Stimulated activated effector memory CD8-positive, alpha-beta T cell treated with anti-CD3 and anti-CD28 coated beads, Interleukin-12 subunit alpha, Interleukin-12 subunit beta, amount 100 ng/mL, for 72 hours (primary cell): Measurements from ENCODE around the gene CMSS1.

Experiments used
- ATAC-seq: fragments of 150-1000 bp; cut with Tn5 transposase; 2 replicates; pipeline ENCODE4 v1.10.0; 2021
- DNase-seq, 2 donors: peaks; one replicate each; pipeline ENCODE4 v3.0.0; 2021 to 2022; ENCODE audit warnings: low spot score in 2 of 2
- H3K27ac Mint-ChIP-seq: one replicate; pipeline ENCODE4 v1.8.0; 2022; ENCODE audit warnings: mild to moderate bottlenecking, mixed read lengths
- H3K36me3 Mint-ChIP-seq: one replicate; pipeline ENCODE4 v1.8.0; 2022; ENCODE audit warnings: mild to moderate bottlenecking, mixed read lengths
- H3K4me1 Mint-ChIP-seq: one replicate; pipeline ENCODE4 v1.8.0; 2022; ENCODE audit warnings: mixed read lengths
- H3K4me3 Mint-ChIP-seq: one replicate; pipeline ENCODE4 v1.8.0; 2022; ENCODE audit warnings: mild to moderate bottlenecking, mixed read lengths
- H3K9me3 Mint-ChIP-seq: one replicate; pipeline ENCODE4 v1.8.0; 2022; ENCODE audit warnings: mixed read lengths

Gene CMSS1

DNA sequence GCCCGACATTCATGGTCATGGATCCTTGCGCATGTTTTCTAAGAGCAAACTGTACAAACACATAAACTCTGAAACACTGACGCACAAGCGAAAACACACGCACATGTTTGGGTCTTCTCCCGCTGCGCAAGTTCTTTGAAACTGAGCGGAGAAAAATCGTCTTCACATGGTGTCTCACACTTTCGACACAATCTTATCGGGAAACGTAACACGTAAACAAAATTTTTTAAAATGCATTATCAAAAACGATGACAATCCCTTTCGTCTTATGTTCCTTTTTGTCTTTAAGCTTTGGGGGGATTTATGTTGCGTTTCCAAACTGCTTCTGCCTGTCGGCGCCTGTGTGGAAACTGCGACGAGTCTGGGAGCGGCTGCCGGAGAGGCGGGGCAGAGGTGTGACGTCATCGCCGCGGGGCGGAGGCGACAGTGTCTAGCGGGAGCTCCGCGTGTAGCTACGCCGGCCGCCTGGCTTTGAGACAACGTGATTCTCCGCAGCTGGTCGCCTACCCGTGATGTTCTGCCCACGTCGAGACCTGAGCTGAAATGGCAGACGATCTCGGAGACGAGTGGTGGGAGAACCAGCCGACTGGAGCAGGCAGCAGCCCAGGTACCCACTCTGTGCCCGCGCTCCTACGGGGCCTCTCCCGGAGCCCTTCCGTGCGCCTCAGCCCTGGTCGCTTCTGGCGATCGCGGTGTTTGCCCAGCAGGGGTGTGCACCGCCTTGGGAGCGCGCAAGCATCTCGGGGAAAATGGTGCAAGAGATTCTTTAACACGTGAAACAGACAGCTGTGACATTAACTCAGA is at the start of gene CMSS1:
TSS of gene CMSS1 (plus strand) at position 426 of the 804 bp plus-strand sequence.
- H3K4me1 Mint-ChIP-seq: peaks cover 26% of the 10 kb centered on the region
- ATAC-seq (peak; percentile 97), DNase-seq (peak; percentile 95 to 96)
- H3K4me3 Mint-ChIP-seq: peak within 1 kb of the TSS; percentile 93
- no peaks in the 10 kb centered on the region for H3K9me3 Mint-ChIP-seq
- peaks cover 8% of the 10 kb centered on the region for H3K36me3 Mint-ChIP-seq
- peak within 1 kb of the TSS; percentile 98 for H3K27ac Mint-ChIP-seq

DNA sequence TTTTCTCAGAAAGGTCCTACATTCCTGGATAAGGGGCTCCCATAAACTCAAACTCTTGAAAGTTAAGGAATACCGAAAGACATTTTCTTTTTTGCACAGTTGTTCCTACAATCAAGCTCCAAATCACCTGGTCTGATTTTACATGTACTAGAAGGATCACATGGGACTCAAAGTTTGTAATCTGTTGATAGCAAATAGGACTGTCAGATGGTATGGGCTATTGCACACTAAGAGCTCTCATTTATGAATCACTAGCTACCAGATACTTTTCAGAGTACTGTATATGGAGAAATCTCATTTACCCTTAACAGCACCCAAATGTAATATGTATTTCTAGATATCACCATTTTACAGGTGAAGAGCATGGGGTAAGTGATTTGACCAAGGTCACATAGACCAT is 49.5 kb upstream of the CMSS1 start:
- Mint-ChIP-seq H3K9me3 (no peaks in the 10 kb centered on the region), H3K4me3 (no peak overlapping the region), H3K36me3 (no peaks in the 10 kb centered on the region), H3K4me1 (no peaks in the 10 kb centered on the region), H3K27ac (no peak overlapping the region)
- no peak for DNase-seq
- ATAC-seq: no peak

DNA sequence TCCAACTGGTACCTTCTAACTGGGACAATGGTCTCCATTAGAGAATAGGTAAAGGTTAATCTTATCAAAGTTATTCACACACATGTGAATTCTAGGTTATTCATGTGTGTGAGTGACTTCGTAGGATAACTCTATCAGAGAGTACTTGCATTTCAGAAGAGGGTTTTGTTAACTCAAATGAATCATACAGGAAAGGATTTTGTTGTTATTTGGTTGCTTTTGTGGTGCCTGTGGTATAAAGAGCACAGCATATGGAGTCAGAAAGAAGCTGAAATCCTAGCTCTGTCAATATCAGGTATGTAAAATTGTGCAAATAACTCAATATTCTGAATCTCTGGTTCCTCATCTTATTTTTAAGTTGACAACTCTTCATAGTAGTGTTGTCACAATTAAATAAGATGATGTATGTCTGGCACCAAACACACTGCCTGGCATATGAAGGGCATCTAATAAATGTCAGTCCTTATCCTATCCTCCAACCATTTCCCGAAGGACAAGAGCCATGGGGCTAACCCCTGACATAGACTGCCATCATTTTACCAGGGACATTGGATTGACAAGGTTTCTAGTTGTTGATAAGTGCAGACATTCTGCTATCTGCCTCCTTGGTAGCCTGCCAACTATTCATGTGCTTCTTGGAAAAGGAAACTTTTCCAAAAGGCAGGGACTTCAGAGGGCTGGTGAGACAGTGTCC is 48.7 kb upstream of the CMSS1 start:
- H3K36me3 Mint-ChIP-seq: no peaks in the 10 kb centered on the region
- H3K27ac Mint-ChIP-seq: no peak overlapping the region
- ATAC-seq (no peak), DNase-seq (no peak)
- no peak overlapping the region for H3K4me3 Mint-ChIP-seq
- H3K4me1 Mint-ChIP-seq: no peaks in the 10 kb centered on the region
- no peaks in the 10 kb centered on the region for H3K9me3 Mint-ChIP-seq

DNA sequence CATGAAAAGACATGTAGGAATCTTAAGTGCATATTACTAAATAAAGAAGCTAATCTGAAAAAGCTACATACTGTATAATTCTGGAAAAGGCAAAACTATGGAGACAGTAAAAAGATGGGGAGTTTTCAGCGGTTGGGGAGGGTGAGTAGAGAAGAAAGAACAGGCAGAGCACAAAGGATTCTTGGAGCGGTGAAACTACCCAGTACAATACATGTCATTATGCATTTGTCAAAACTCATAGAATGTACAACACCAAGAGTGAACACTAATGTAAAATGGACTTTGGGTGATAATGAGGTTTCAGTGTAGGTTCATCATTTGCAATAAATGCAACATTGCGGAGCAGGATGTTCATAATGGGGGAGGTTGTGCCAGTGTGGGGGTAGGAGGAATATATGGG is 45.5 kb upstream of the CMSS1 start:
- no peak for DNase-seq
- Mint-ChIP-seq H3K36me3 (no peaks in the 10 kb centered on the region), H3K9me3 (no peaks in the 10 kb centered on the region), H3K27ac (no peak overlapping the region), H3K4me3 (no peak overlapping the region), H3K4me1 (no peaks in the 10 kb centered on the region)
- no peak for ATAC-seq

DNA sequence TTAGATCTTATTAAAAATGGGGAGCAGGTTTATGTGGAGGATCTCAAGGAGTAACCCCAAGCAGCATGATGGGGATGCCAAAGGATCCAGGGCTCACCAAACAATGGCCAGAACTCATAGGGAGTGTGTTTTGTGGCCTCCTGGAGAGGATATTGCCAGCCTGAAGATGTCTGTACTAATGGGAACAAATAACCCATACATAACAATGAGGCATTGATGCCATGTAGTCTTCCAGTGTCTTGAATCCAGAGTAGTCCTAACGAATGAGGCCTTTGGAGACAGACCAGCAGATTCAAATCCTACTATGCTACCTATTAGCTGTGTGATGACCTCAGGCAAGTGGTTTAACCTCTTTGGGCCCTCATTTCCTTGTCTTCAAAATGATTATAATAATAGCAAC is 45.0 kb upstream of the CMSS1 start:
- ATAC-seq: no peak
- Mint-ChIP-seq H3K36me3 (no peaks in the 10 kb centered on the region), H3K27ac (no peak overlapping the region), H3K9me3 (no peaks in the 10 kb centered on the region), H3K4me3 (no peak overlapping the region), H3K4me1 (no peaks in the 10 kb centered on the region)
- no peak for DNase-seq

DNA sequence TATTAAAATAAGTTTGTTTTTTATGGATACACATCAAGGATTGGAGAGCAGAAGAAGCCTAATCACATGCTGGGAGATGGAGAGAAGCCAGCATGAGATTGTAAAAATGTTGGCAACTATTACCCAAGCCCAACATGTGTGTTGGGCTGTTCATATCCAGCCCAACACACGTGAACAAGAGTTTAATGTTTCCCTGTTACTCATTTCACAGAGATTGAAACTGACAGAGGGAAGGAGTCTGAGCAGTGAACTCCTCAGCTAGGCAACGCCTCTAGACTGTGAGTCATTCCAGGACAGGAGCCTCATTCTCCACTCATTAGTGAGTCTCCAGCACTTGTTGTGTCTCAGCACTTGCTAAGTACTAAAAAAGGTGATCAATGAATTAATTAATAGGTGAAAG is 43.2 kb upstream of the CMSS1 start:
- Mint-ChIP-seq H3K4me1 (no peaks in the 10 kb centered on the region), H3K36me3 (no peaks in the 10 kb centered on the region), H3K9me3 (no peaks in the 10 kb centered on the region), H3K4me3 (no peak overlapping the region), H3K27ac (no peak overlapping the region)
- DNase-seq (no peak), ATAC-seq (peak; percentile 87)

DNA sequence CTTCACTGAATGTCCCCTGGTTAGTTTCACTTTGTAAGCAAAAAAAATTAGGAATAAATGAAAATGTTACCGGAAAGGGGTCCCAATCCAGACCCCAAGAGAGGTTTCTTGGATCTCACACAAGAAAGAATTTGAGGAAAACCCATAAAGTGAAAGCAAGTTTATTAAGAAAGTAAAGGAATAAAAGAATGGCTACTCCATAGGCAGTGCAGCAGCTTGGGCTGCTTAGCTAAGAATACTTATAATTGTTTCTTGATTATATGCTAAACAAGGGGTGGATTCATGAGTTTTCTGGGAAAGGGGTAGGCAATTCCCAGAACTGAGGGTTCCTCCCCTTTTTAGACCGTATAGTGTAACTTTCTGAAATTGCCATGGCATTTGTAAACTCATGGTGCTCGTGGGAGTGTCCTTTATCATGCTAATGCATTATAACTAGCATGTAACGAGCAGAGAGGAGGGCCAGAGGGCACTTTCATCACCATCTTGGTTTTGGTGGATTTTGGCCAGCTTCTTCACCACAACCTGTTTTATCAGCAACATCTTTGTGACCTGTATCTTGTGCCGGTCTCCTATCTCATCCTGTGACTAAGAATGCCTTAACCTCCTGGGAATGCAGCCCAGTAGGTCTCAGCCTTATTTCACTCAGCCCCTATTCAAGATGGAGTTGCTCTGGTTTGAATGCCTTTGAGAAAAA is 41.0 kb upstream of the CMSS1 start:
- Mint-ChIP-seq H3K4me3 (no peak overlapping the region), H3K9me3 (no peaks in the 10 kb centered on the region), H3K27ac (no peak overlapping the region), H3K4me1 (no peaks in the 10 kb centered on the region), H3K36me3 (no peaks in the 10 kb centered on the region)
- ATAC-seq (no peak), DNase-seq (no peak)

DNA sequence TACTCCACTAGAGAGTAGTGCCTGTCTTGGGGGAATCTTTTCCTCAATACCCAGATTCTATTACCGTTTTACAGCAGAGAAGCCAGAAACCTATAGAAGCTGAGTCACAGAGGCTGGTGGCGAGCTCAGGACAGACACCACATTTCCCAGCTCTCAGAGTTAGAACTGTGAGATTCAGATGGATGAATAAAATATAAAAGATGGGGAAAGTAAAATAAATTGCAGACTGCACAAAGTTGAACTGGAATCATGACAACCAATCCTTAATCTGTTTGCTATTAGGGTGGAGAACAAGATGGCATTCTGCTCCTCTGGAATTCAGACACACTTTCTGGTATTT is 40.5 kb upstream of the CMSS1 start:
- Mint-ChIP-seq H3K4me3 (no peak overlapping the region), H3K36me3 (no peaks in the 10 kb centered on the region), H3K27ac (no peak overlapping the region), H3K9me3 (no peaks in the 10 kb centered on the region), H3K4me1 (no peaks in the 10 kb centered on the region)
- no peak for ATAC-seq
- DNase-seq: no peak

DNA sequence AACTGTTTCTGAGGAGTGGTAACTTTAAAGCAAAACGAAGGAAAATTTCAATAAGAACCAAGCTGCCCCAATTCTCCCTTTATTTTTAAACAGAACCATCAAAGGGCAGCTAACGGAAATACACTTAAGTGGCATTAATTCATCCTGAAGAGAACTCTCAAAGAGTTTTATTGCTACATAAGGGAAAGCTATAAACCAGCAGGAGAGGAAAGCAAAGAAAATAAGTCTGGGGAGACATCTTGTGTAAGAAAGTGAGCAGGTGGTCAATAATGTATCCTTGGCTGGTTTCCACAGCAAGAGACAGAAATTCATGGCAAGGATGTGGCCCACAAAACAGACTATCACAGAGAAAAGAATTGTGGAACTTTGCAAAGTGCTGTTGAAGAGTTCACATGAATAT is 40.0 kb upstream of the CMSS1 start:
- no peaks in the 10 kb centered on the region for H3K9me3 Mint-ChIP-seq
- DNase-seq (no peak), ATAC-seq (no peak)
- H3K36me3 Mint-ChIP-seq: no peaks in the 10 kb centered on the region
- H3K27ac Mint-ChIP-seq: no peak overlapping the region
- no peaks in the 10 kb centered on the region for H3K4me1 Mint-ChIP-seq
- no peak overlapping the region for H3K4me3 Mint-ChIP-seq

DNA sequence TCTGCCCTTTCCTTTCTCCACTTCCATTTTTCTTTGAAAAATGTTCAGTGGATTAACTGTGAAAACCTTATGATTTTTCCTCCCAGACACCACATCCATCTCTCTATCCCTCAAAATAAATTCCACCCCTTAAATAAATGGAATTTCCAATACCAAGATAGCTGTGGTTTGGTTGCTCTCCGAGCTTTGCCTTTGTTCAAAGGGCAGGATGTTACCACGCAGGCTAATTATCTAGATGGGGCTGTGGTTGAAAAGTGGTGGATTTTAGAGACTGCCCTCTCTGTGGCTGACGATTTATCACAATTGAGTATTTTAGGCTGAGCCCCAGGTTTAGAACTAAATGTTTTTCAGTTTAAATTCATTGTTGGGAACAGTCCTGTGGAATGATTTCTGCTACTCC is 36.9 kb upstream of the CMSS1 start:
- DNase-seq (no peak), ATAC-seq (no peak)
- Mint-ChIP-seq H3K27ac (no peak overlapping the region), H3K4me3 (no peak overlapping the region), H3K4me1 (no peaks in the 10 kb centered on the region), H3K36me3 (no peaks in the 10 kb centered on the region), H3K9me3 (no peaks in the 10 kb centered on the region)

DNA sequence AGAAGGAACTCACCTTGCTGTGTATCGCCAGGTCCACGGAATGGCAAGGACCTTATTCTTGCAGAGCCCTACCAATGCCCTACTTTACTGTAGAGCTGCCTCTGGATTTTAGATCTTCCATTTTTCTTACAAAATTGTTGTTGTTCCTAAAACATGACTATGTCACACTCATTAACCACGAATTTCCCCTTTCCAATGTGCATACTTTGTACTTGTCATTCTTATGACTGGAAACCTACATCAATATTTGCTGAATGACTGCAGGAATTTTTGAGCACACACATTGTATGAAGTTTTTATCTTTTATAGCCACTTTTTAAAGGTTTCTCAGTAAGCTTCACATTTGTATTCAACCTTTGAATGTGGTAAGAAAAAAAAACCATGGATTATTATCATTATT is 35.9 kb upstream of the CMSS1 start:
- no peak for DNase-seq
- H3K4me3 Mint-ChIP-seq: no peak overlapping the region
- no peak overlapping the region for H3K27ac Mint-ChIP-seq
- H3K9me3 Mint-ChIP-seq: no peaks in the 10 kb centered on the region
- no peaks in the 10 kb centered on the region for H3K4me1 Mint-ChIP-seq
- ATAC-seq: no peak
- H3K36me3 Mint-ChIP-seq: no peaks in the 10 kb centered on the region

DNA sequence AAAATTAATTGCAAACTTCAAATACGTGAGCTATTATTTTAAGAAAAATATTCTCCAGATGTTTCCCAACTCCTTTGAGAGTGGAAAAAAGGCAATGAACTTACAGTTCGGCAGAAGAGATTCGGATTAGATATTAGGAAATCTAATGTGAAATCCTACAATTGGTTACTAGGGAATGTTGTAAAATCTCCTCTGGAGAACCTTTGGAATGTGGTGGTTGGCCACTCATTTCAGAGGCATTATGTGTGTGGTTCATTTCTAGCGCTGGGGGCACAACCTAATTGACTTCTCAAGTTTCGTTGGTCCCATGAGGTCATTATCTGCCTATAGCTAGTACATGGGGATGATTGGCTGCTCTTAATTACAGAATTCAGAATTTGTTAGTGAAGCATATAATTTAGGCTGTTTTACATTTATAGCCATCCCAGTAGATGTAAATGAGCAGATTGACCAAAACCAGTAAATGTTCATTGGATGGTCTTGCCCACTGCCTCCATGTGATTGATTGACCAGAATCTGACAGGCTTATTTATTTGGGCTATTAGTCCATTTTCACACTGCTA is 34.6 kb upstream of the CMSS1 start:
- no peaks in the 10 kb centered on the region for H3K36me3 Mint-ChIP-seq
- H3K27ac Mint-ChIP-seq: no peak overlapping the region
- H3K4me3 Mint-ChIP-seq: no peak overlapping the region
- H3K9me3 Mint-ChIP-seq: no peaks in the 10 kb centered on the region
- DNase-seq (no peak), ATAC-seq (no peak)
- H3K4me1 Mint-ChIP-seq: no peaks in the 10 kb centered on the region

DNA sequence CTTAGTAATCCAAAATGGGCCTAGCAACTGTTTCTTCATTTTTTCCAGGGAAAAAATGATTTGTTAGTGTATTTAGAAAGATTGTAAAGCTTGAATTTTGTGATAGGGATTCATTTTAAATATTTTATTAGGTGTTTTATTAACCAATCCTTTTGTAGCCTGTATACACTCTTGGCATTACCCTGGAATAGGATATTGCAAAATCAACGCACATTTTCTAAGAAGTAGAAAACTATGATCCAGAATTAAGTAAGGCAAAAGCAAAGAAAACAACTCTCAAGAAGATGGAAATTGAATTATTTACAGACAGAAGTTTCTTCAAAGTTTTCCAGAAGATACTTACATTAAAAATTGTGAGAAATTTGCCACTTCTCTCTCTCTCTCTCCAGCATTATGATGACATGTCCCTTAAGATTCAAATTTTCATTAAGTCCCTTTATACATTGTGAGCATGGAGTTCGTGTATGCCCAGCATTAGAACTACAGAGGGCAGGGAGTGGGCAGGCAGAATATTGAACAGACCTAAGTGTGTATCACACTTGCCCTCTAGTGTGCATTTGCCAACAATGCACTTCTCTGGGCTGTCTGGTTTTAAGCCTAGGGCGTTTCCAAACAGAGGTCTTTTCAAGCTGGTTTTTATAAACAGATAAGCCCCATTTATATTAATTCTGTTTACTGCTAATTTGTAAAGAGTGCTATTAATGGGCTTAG is 28.5 kb upstream of the CMSS1 start:
- Mint-ChIP-seq H3K27ac (no peak overlapping the region), H3K36me3 (no peaks in the 10 kb centered on the region), H3K4me3 (no peak overlapping the region), H3K4me1 (no peaks in the 10 kb centered on the region), H3K9me3 (no peaks in the 10 kb centered on the region)
- no peak for DNase-seq
- peak; percentile 77 for ATAC-seq

DNA sequence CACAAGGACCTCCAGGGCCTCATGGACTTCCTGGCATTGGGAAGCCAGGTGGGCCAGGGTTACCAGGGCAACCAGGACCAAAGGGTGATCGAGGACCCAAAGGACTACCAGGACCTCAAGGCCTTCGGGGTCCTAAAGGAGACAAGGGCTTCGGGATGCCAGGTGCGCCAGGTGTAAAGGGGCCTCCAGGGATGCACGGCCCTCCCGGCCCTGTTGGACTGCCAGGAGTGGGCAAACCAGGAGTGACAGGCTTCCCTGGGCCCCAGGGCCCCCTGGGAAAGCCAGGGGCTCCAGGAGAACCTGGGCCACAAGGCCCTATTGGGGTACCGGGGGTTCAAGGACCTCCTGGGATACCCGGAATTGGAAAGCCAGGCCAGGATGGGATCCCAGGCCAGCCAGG is 23.2 kb upstream of the CMSS1 start:
- H3K27ac Mint-ChIP-seq: no peak overlapping the region
- H3K4me1 Mint-ChIP-seq: no peaks in the 10 kb centered on the region
- no peak for DNase-seq
- H3K9me3 Mint-ChIP-seq: no peaks in the 10 kb centered on the region
- no peak for ATAC-seq
- no peaks in the 10 kb centered on the region for H3K36me3 Mint-ChIP-seq
- H3K4me3 Mint-ChIP-seq: no peak overlapping the region

DNA sequence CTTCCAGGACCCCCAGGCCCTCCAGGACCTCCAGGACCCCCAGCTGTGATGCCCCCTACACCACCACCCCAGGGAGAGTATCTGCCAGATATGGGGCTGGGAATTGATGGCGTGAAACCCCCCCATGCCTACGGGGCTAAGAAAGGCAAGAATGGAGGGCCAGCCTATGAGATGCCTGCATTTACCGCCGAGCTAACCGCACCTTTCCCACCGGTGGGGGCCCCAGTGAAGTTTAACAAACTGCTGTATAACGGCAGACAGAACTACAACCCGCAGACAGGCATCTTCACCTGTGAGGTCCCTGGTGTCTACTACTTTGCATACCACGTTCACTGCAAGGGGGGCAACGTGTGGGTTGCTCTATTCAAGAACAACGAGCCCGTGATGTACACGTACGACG is 22.1 kb upstream of the CMSS1 start:
- H3K9me3 Mint-ChIP-seq: no peaks in the 10 kb centered on the region
- no peaks in the 10 kb centered on the region for H3K36me3 Mint-ChIP-seq
- no peaks in the 10 kb centered on the region for H3K4me1 Mint-ChIP-seq

More for the DNA sequence above, 22.1 kb upstream of the CMSS1 start:
- Mint-ChIP-seq H3K27ac (no peak overlapping the region), H3K4me3 (no peak overlapping the region)
- no peak for ATAC-seq
- no peak for DNase-seq
